ENCODE measurements around the gene KCNA10.

KCNA10 gene

GRCh38 chr1:110493059-110493699 is 25.8 kb downstream of the KCNA10 start:
- Mint-ChIP-seq H3K4me3 (no peak overlapping the region), H3K36me3 (no peaks in the 10 kb centered on the region), H3K27me3 (no peaks in the 10 kb centered on the region), H3K27ac (no peak overlapping the region), H3K9me3 (no peaks in the 10 kb centered on the region), H3K4me1 (no peaks in the 10 kb centered on the region)

GRCh38 chr1:110492573-110492972 is 26.4 kb downstream of the KCNA10 start:
- H3K36me3 Mint-ChIP-seq, result no peaks in the 10 kb centered on the region
- no peak overlapping the region for H3K27ac Mint-ChIP-seq
- no peaks in the 10 kb centered on the region for H3K9me3 Mint-ChIP-seq
- no peaks in the 10 kb centered on the region for H3K27me3 Mint-ChIP-seq
- no peak overlapping the region for H3K4me3 Mint-ChIP-seq
- H3K4me1 Mint-ChIP-seq, result no peaks in the 10 kb centered on the region

GRCh38 chr1:110490791-110491451 is 28.1 kb downstream of the KCNA10 start:
- no peaks in the 10 kb centered on the region for H3K9me3 Mint-ChIP-seq
- no peaks in the 10 kb centered on the region for H3K36me3 Mint-ChIP-seq
- H3K4me3 Mint-ChIP-seq, result no peak overlapping the region
- no peaks in the 10 kb centered on the region for H3K4me1 Mint-ChIP-seq
- H3K27ac Mint-ChIP-seq, result no peak overlapping the region
- H3K27me3 Mint-ChIP-seq, result no peaks in the 10 kb centered on the region

GRCh38 chr1:110489973-110490542 is 28.9 kb downstream of the KCNA10 start:
- Mint-ChIP-seq H3K4me1 (no peaks in the 10 kb centered on the region), H3K9me3 (no peaks in the 10 kb centered on the region), H3K27me3 (no peaks in the 10 kb centered on the region), H3K4me3 (no peak overlapping the region), H3K27ac (no peak overlapping the region), H3K36me3 (no peaks in the 10 kb centered on the region)

- Mint-ChIP-seq H3K27me3 (no peaks in the 10 kb centered on the region), H3K9me3 (no peaks in the 10 kb centered on the region), H3K4me3 (no peak overlapping the region), H3K4me1 (no peaks in the 10 kb centered on the region), H3K36me3 (no peaks in the 10 kb centered on the region), H3K27ac (no peak overlapping the region)
Measured at GRCh38 chr1:110489406-110489805, 29.6 kb downstream of the KCNA10 start.

- H3K27ac Mint-ChIP-seq, result no peak overlapping the region
- no peaks in the 10 kb centered on the region for H3K27me3 Mint-ChIP-seq
- no peak overlapping the region for H3K4me3 Mint-ChIP-seq
- H3K4me1 Mint-ChIP-seq, result no peaks in the 10 kb centered on the region
- no peaks in the 10 kb centered on the region for H3K36me3 Mint-ChIP-seq
- H3K9me3 Mint-ChIP-seq, result no peaks in the 10 kb centered on the region
Measured at GRCh38 chr1:110488867-110489266, 30.1 kb downstream of the KCNA10 start.

GRCh38 chr1:110488161-110488560 is 30.8 kb downstream of the KCNA10 start:
- Mint-ChIP-seq H3K9me3 (no peaks in the 10 kb centered on the region), H3K36me3 (no peaks in the 10 kb centered on the region), H3K27ac (no peak overlapping the region), H3K4me1 (no peaks in the 10 kb centered on the region), H3K4me3 (no peak overlapping the region), H3K27me3 (peaks cover 2% of the 10 kb centered on the region)

GRCh38 chr1:110487726-110488125 is 31.2 kb downstream of the KCNA10 start:
- no peak overlapping the region for H3K4me3 Mint-ChIP-seq
- H3K27me3 Mint-ChIP-seq, result peaks cover 2% of the 10 kb centered on the region
- H3K36me3 Mint-ChIP-seq, result no peaks in the 10 kb centered on the region
- no peaks in the 10 kb centered on the region for H3K9me3 Mint-ChIP-seq
- no peaks in the 10 kb centered on the region for H3K4me1 Mint-ChIP-seq
- no peak overlapping the region for H3K27ac Mint-ChIP-seq

- H3K4me1 Mint-ChIP-seq, result no peaks in the 10 kb centered on the region
Measured at GRCh38 chr1:110485725-110486124, 33.2 kb downstream of the KCNA10 start.

GRCh38 chr1:110484801-110485200 is 34.2 kb downstream of the KCNA10 start:
- Mint-ChIP-seq H3K4me3 (no peak overlapping the region), H3K27me3 (peaks cover 2% of the 10 kb centered on the region), H3K4me1 (no peaks in the 10 kb centered on the region), H3K9me3 (no peaks in the 10 kb centered on the region), H3K36me3 (no peaks in the 10 kb centered on the region), H3K27ac (no peak overlapping the region)

More at GRCh38 chr1:110485725-110486124, 33.2 kb downstream of the KCNA10 start:
- no peaks in the 10 kb centered on the region for H3K9me3 Mint-ChIP-seq
- H3K4me3 Mint-ChIP-seq, result no peak overlapping the region
- H3K36me3 Mint-ChIP-seq, result no peaks in the 10 kb centered on the region
- H3K27me3 Mint-ChIP-seq, result peaks cover 2% of the 10 kb centered on the region
- no peak overlapping the region for H3K27ac Mint-ChIP-seq

GRCh38 chr1:110483308-110483685 is 35.7 kb downstream of the KCNA10 start:
- Mint-ChIP-seq H3K4me1 (no peaks in the 10 kb centered on the region), H3K27ac (no peak overlapping the region), H3K27me3 (peaks cover 2% of the 10 kb centered on the region)

GRCh38 chr1:110482662-110483307 is 36.2 kb downstream of the KCNA10 start:
- Mint-ChIP-seq H3K4me1 (no peaks in the 10 kb centered on the region), H3K9me3 (no peaks in the 10 kb centered on the region), H3K27me3 (peaks cover 2% of the 10 kb centered on the region), H3K27ac (no peak overlapping the region), H3K4me3 (no peak overlapping the region), H3K36me3 (no peaks in the 10 kb centered on the region)

More at GRCh38 chr1:110483308-110483685, 35.7 kb downstream of the KCNA10 start:
- Mint-ChIP-seq H3K4me3 (no peak overlapping the region), H3K9me3 (no peaks in the 10 kb centered on the region), H3K36me3 (no peaks in the 10 kb centered on the region)

- Mint-ChIP-seq H3K36me3 (no peaks in the 10 kb centered on the region), H3K4me1 (no peaks in the 10 kb centered on the region), H3K27ac (no peak overlapping the region), H3K4me3 (no peak overlapping the region), H3K27me3 (peaks cover 2% of the 10 kb centered on the region), H3K9me3 (no peaks in the 10 kb centered on the region)
Measured at GRCh38 chr1:110481968-110482623, 36.9 kb downstream of the KCNA10 start.

- no peak overlapping the region for H3K27ac Mint-ChIP-seq
- H3K4me1 Mint-ChIP-seq, result peaks cover 4% of the 10 kb centered on the region
- H3K4me3 Mint-ChIP-seq, result no peak overlapping the region
- H3K9me3 Mint-ChIP-seq, result no peaks in the 10 kb centered on the region
- peaks cover 4% of the 10 kb centered on the region for H3K27me3 Mint-ChIP-seq
- no peaks in the 10 kb centered on the region for H3K36me3 Mint-ChIP-seq
Measured at GRCh38 chr1:110480356-110481096, 38.4 kb downstream of the KCNA10 start.

- Mint-ChIP-seq H3K27me3 (peaks cover 5% of the 10 kb centered on the region), H3K27ac (no peak overlapping the region), H3K9me3 (no peaks in the 10 kb centered on the region), H3K4me3 (no peak overlapping the region), H3K4me1 (peaks cover 4% of the 10 kb centered on the region), H3K36me3 (no peaks in the 10 kb centered on the region)
Measured at GRCh38 chr1:110478886-110479285, 40.1 kb downstream of the KCNA10 start.

Data from activated naive CD4-positive, alpha-beta T cell treated with anti-CD3 and anti-CD28 coated beads, Interleukin-2, amount 50 U/mL, for 24 hours (primary cell).